Measurements from ENCODE around the gene DOLK.
A peak's percentile ranks its signal among the peaks of the same experiment; 100 is the strongest.

DOLK gene

GRCh38 chr9:128937310-128938165 lies 9.9 kb downstream of the DOLK start:
- no peak for DNase-seq
- in situ Hi-C loops (cut with MboI; ENCODE audit: low pct_unique_long_range_greater_than_20kb, low sequenced_read_pairs) = no loop called here

GRCh38 chr9:128936171-128936865 lies 11.1 kb downstream of the DOLK start:
- in situ Hi-C loops (cut with MboI; ENCODE audit: low pct_unique_long_range_greater_than_20kb, low sequenced_read_pairs) = no loop called here
- no peak for DNase-seq

GRCh38 chr9:128933731-128934130 lies 13.7 kb downstream of the DOLK start:
- no peak for DNase-seq
- in situ Hi-C loops (cut with MboI; ENCODE audit: low pct_unique_long_range_greater_than_20kb, low sequenced_read_pairs) = no loop called here

GRCh38 chr9:128929560-128929959 lies 17.8 kb downstream of the DOLK start:
- in situ Hi-C loops (cut with MboI; ENCODE audit: low pct_unique_long_range_greater_than_20kb, low sequenced_read_pairs) = no loop called here
- no peak for DNase-seq

DNA sequence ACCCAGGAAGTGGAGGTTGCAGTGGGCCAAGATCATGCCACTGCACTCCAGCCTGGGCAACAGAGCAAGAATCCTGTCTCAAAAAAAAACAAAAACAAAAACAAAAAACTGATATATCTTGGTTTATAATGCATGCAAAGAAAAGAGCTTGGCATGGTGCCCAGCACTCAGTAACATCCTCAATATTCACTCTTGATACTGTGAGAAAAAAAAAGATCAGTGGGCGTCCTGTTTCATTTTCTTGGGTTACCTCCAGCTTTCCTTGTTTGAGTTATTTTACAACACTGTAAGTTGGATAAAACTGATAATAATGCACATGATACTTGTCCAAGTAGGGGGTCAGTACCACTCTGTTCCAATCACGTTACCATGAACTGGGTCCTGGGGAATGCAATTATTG lies 18.8 kb downstream of the DOLK start:
- DNase-seq = no peak
- in situ Hi-C loops (cut with MboI; ENCODE audit: low pct_unique_long_range_greater_than_20kb, low sequenced_read_pairs) = no loop called here

DNA sequence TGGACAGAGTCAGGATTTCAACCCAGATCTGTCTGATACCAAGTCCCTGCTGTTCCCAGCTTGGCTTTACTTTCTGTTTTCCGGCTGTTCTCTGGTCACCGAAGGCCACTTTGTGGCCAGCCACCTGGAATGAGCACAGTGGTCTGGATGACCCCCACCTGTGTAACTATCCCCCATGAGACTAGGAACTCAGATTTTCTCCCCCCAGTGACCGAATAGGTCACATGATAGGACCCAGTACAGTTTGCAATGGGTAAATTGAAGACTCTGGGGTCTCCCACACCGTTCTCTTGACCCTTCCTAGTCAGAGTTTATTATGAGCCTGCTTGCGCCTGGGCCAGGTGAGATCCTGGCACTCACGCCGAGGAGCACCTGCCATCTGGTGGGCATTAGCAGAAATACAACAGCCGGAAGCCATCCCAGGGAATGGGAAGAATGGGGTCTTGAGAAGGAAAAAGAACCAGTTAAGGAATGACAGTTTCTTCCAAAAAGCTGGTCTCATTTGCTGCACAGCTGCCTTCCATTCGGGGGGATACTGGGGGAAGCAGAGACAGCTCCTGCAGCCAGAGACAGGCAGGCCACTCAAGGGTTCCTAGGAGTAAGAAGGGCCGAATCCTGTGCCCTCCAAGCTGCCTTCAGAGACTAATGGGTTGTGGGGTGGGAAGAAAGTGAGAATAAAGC lies 19.5 kb downstream of the DOLK start:
- in situ Hi-C loops (cut with MboI; ENCODE audit: low pct_unique_long_range_greater_than_20kb, low sequenced_read_pairs) = no loop called here
- peak; percentile 59 for DNase-seq

GRCh38 chr9:128923493-128923883 lies 23.9 kb downstream of the DOLK start:
- in situ Hi-C loops (cut with MboI; ENCODE audit: low pct_unique_long_range_greater_than_20kb, low sequenced_read_pairs) = no loop called here
- DNase-seq = no peak

DNA sequence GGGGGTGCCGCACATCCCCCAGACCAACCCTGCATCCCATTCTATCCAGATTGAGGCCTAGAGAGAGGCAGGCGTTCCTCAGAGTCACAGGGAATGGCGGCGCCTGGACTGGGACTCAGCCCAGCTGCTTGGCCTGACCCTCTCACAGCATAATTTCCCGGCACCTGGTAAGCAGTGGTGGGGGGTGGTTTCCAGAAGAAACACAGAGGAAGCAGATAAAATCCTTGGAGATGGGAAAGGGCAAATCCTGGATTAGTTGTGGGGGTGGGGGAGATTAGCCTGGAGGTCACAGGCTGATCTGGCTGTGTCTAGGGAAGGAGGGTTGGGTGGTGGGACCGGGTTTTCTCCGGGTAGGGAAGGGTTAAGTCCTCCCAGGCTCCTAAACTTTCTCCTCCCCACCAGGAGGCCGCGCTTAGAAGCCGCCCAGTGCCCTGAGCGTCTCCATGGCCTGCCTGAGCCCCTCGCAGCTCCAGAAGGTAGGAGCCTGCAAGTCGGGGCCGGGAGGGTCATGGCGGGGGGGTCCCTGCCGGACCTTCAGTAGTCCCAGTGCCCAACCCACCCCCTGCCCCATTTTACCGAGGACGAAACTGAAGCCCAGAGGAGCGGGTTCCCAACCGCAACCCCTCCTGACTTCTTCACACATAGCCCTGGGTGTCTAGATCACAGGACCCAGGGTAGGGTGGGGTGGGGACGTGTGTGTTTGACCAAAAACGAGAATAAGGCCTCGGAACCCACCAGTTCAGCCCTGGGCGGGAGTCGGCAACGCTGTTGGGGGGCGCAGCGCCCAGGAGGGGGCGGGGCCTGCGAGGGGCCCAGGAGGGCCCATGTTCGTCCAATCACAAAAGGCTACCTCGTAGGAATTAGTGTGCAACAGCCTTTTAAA lies 25.3 kb downstream of the DOLK start:
- no peak for DNase-seq

DNA sequence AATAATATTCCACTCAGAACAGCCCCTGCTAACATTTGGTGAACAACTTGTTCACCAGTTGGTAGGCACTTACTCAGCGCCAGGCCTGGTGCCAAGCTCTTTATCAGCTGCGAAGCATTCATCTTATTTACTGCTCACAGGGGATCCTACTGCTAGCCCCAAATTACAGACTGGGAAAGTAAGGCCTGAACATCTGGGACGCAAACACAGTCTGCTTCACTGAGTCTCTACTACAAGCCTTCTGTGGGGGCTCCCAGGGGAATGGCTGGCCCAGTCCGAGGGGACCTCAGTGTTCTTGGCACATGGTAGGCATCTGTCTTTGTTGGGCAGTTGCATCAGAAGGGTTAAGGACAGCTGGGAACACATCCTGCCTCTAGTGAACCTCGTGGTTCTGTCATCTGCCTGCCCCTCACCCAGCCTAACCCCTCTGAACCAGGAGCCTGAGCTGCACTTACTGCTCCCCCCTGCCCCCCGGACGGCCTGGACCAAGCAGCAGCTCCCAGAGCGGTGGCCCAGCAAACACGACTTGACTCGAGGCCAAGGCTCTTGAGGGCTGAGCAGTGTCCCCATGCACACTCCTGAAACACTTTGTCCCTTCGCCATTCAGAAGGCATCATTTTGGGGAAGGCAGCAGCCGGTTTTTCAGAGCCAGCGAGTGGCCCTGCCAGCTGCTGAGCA lies 26.9 kb downstream of the DOLK start, which contains the start of gene PHYHD1:
Gene PHYHD1 (plus strand): TSS at position 602 of the 678 bp plus-strand sequence. CDS start 1,342 bp downstream, outside the sequence.
- no peak for DNase-seq
- in situ Hi-C loops (cut with MboI; ENCODE audit: low pct_unique_long_range_greater_than_20kb, low sequenced_read_pairs) = no loop called here

More for the DNA sequence above, 25.3 kb downstream of the DOLK start:
- in situ Hi-C loops (cut with MboI; ENCODE audit: low pct_unique_long_range_greater_than_20kb, low sequenced_read_pairs) = no loop called here

- in situ Hi-C loops (cut with MboI; ENCODE audit: low pct_unique_long_range_greater_than_20kb, low sequenced_read_pairs) = no loop called here
- DNase-seq = no peak
Measured at GRCh38 chr9:128919402-128920089, 27.9 kb downstream of the DOLK start.

- no peak for DNase-seq
- in situ Hi-C loops (cut with MboI; ENCODE audit: low pct_unique_long_range_greater_than_20kb, low sequenced_read_pairs) = no loop called here
Measured at GRCh38 chr9:128918921-128919320, 28.5 kb downstream of the DOLK start.

DNA sequence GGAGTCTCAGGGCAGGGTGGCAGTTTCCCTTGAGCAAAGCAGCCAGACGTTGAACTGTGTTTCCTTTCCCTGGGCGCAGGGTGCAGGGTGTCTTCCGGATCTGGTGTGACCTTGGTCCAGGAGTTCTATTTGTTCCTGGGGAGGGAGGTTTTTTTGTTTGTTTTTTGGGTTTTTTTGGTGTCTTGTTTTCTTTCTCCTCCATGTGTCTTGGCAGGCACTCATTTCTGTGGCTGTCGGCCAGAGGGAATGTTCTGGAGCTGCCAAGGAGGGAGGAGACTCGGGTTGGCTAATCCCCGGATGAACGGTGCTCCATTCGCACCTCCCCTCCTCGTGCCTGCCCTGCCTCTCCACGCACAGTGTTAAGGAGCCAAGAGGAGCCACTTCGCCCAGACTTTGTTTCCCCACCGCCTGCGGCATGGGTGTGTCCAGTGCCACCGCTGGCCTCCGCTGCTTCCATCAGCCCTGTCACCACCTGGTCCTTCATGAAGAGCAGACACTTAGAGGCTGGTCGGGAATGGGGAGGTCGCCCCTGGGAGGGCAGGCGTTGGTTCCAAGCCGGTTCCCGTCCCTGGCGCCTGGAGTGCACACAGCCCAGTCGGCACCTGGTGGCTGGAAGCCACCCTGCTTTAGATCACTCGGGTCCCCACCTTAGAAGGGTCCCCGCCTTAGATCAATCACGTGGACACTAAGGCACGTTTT lies 30.1 kb downstream of the DOLK start:
- no peak for DNase-seq
- in situ Hi-C loops (cut with MboI; ENCODE audit: low pct_unique_long_range_greater_than_20kb, low sequenced_read_pairs) = no loop called here

- no peak for DNase-seq
Measured at GRCh38 chr9:128916745-128917144, 30.7 kb downstream of the DOLK start.

GRCh38 chr9:128916204-128916603 lies 31.2 kb downstream of the DOLK start:
- DNase-seq = no peak
- in situ Hi-C loops (cut with MboI; ENCODE audit: low pct_unique_long_range_greater_than_20kb, low sequenced_read_pairs) = no loop called here

More at GRCh38 chr9:128916745-128917144, 30.7 kb downstream of the DOLK start:
- in situ Hi-C loops (cut with MboI; ENCODE audit: low pct_unique_long_range_greater_than_20kb, low sequenced_read_pairs) = no loop called here

- in situ Hi-C loops (cut with MboI; ENCODE audit: low pct_unique_long_range_greater_than_20kb, low sequenced_read_pairs) = no loop called here
- no peak for DNase-seq
Measured at GRCh38 chr9:128913995-128914772, 33.2 kb downstream of the DOLK start.

GRCh38 chr9:128913048-128913900 lies 34.1 kb downstream of the DOLK start:
- in situ Hi-C loops (cut with MboI; ENCODE audit: low pct_unique_long_range_greater_than_20kb, low sequenced_read_pairs) = no loop called here

More at GRCh38 chr9:128913048-128913900, 34.1 kb downstream of the DOLK start:
- DNase-seq = no peak

Measured in KBM-7 (cell line).